GM19099 (cell line): ENCODE data around the gene FIP1L1.

ENCODE experiments used
- POLR2A ChIP-seq: IDR thresholded peaks from 3 replicates; pipeline ENCODE4 v1.6.1; 2011; ENCODE audit warnings: low read depth; ENCODE audit not compliant: insufficient read length; ENCODE audit errors: extremely low read depth

Gene FIP1L1

DNA sequence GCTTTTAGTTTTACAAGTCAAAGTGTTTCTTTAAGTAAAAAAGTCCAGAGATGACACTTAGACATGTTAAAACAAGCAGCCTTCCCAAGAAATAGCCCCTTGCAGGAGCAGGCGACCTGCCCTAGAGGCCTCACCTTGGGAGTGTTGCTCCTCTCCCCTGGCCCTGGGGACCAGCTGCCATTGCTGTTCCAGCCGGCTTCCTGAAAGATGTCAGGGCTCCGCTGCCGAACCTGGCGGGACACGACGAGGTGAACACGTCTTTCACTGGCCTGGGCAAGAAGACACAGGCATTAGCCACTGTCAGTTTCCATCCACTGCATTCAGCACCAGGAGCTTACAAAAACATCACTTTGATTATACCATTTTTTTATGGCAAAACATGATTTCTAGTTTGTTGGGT, 104.1 kb downstream of the FIP1L1 start:
- TF ChIP-seq POLR2A = no peak

DNA sequence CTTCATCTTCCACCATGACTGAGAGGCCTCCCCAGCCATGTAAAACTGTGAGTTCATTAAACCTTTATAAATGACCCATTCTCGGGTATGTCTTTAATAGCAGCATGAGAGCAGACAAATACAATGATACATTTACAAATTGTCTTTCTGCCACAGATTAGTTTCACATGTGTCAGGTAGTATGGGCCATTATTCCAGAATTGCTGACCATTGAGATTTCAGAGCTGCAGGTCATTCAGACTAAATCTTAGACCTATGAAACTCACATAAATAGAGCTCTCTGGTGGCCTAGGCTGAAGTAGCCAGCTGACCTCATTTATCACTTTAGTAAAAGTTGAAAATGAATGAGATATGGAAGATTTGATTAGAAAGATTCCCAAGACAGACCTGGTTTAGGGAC, 105.8 kb downstream of the FIP1L1 start:
- TF ChIP-seq POLR2A = no peak

DNA sequence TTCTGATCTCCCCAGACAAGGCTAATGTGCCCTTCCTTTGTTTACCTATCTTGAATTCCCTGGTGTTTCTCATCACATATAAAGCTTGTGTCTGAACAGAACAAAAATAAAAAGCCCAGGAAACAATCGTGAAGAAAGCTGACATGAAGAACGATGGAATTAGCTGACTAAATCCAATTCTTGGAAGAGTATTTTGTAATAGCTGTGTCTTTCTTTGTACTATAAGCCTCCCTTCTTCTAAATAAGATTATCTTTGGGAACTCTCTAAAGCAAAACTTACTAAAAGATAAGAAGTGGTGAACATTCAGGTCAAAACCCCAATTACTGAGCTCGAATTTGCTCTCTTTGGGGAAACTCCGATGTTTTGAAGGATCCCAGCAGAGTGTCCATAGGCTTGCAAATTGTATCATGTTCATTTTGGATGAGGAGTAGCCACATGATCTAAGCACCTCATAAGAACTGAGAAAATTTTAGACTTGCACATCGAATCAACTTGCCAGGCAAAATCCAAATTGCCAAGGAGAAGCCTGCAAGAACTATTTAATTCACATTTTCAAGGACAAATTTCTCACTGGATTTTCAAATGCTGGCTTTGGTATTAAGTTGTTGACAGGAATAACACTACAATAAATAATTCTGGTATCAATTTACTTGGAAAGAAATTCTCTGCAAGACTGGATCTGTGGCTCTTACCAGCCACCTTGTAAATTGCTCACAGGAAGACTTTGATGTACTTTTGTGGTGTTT, 107.6 kb downstream of the FIP1L1 start:
- TF ChIP-seq POLR2A = no peak

DNA sequence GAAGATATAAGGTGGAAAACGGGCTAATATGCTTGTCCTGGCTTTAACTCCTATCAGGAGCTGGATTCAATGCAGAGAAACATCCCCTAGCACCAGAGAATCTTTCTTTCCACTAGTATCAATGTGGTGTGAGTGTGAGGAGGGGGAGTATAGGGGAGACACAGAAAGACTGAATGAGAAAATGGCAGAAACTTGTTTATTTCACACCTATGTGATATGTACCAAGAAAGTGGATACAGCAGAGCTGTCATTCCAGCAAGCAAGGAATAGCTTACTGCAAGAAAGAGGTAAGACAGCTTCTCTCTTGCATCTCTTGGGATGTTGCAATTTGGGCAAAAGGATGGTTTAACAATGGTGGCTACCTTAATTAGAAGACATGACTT, 108.2 kb downstream of the FIP1L1 start:
- TF ChIP-seq POLR2A = no peak

DNA sequence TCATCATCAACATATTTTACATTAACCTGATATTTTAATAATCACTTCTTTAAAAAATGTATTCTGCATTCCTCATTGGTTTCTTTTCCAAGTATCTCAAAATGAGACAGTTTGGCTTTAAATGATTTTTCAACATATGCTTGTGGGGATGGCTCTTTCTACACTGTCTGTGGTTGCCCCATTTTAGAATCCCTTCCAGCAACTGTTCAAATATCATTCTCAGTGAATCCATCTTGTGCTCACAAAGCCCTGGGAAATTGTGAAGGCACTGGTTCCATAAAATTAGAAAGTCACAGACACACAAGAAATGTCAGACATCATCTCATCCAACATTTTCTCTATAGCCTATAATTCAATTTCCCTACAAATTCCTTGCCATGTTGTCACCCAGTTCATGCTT, 110.3 kb downstream of the FIP1L1 start:
- TF ChIP-seq POLR2A = no peak

DNA sequence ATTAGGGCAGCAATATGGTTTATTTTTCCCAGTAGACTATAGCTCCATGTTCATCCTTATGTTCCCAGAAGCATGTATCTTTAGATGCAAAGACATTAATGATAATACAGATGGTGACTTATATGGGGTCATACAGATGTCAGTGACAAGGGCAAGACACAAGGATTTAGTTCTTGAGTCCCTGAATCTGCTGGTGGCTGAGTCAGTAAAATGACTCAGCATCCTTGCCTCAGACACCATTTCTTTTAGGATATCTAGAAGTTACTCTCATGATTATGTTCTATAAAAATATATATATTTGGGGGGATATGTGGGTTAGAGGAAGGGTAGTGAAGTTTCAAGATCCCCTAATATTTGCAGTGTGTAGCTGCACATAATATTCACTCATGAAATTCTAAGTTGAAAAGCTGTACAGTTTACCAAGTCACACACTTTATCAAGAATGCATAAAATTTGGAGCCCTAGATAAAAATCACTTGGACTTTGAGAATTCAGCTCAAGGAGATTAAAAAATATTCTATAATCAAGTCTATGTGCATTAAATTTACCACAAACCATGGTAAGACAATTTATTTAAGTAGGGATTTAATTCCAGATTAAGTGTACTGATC, 111.9 kb downstream of the FIP1L1 start:
- no peak for TF ChIP-seq POLR2A

DNA sequence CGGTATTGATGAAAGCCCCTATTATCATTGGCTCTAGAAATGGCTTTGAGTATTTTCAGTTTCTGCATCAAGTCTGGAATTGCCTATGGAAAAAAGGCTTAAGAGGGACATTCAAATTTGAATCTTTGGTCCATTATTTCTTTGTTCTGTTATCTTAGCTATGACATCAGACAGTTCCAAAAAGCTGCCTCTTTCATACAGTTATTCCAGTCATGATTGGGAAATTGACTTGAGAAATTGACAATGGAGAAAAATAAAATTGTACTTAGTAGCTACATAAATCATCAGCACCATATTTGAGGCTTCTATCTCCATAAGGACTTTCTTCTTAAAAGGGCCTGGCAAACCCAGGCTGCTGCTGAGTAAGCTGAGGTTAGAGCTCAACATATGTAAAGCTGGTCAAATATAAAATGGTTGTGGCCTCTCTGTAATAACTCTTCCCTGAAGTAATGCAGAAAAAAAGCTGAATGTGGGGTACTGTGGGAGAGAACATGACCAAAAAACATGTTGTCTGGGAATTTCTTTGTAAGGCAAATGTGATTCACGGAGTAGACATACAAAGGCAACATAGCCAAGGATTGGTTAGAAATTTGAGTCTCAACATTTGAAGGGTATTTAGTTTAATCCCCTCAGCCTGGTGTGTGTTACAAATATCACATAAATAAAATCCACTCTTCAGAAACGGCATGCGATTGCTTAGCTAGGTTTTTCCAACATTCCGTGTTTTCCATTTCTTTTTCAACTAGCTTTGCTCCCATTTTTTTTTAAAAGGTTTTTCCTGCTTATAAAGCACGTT, 112.9 kb downstream of the FIP1L1 start:
- no peak for TF ChIP-seq POLR2A

DNA sequence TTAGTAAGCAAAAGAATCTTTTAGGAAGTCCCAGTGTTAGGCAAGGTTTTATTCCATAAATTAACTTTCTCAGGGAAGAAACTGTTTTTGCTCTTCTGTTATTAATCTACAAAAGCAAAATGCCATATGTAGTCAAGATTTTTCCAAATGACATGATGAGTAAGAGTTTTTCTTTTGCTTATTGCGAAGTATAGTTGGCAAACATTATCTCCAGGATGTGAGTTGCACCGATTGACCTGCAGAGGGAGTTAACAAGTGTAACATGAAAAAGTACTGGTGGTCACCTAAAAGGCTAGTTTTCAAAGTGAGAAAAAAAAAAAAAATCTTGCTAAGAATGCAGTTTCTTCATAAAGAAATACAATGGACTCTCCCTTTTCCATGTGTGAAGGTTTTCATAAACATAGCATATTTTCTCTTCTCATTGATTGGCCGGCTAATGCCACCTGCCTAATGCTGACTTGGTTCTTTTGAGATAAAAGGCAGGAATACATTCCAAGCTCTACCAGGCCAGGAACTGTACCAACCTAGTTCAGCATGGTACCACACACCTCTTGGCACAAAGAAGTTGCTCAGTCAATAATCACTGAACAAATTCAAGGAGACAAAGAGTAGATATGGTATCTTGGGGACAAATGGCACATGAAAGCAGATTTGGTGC, 113.7 kb downstream of the FIP1L1 start:
- TF ChIP-seq POLR2A = no peak

DNA sequence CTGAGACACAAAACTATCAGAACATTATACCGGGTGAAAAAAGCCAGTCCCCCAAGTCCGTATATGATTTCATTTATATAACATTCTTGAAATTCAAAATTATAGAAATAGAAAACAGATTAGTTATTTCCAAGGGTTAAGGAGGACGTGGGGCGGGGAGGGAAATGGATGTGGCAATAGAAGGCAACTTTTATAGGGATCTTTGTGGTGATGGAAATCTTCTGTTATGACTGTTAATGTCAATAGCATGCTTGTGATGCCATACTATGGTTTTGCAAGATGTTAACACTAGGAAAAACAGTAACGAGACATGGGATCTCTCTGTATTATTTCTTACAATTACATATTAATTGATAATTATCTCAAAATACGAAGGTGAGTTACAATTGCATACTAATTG, 117.4 kb downstream of the FIP1L1 start:
- TF ChIP-seq POLR2A = no peak

DNA sequence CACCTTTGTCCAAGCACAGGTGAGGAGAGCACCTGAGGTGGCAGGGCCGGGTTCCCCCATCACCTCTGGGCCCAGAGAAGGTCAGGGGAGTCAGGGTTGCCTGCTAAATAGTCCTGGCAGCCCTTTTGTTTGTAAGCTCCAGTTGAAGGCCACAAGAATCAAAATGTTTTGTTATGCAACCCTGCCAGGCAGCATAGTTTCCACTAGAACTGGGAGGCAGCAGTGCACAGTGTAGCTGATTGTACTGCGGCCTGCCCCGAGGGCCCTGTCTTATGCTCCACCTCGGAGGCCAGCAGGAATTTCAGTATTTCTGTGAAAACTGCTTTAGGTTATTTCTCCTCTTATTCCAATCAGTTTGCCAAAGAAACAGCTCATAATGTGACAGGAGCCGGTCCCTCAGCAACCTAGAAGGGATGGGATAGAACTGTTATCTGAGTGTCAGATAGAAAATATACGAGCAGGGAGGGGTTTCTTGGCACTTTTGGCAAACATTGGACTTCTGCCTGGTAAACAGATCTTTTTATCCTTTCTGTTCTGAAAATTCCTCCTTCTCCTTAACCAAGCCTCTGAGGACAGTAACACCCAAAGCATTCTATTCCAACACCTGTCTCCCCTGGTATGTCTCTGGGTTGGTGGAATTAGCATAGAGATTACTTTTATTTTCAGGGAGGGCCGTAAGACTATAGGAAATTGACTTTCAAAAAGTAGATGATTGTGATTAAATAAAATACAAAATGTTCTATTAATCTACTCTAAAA, 120.2 kb downstream of the FIP1L1 start:
- TF ChIP-seq POLR2A = no peak

DNA sequence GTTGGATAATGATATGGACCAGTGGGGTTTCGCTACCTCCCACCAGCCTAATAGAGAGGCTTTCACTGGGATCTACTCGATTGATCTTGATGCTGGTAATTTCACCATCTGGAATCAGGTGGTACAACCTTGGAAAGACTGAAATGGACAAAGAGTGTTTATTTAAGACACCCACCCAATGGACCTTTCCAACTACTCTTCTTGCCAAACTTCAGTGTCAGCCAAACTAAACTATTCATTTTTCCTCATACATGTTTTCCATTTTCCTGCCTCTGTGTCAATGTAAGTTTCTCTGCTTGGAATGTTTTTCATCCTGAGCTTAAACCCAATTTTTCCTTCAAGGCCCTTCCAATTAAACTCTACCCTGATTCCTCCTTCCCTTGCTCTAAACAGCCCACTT, 121.3 kb downstream of the FIP1L1 start:
- TF ChIP-seq POLR2A = no peak

DNA sequence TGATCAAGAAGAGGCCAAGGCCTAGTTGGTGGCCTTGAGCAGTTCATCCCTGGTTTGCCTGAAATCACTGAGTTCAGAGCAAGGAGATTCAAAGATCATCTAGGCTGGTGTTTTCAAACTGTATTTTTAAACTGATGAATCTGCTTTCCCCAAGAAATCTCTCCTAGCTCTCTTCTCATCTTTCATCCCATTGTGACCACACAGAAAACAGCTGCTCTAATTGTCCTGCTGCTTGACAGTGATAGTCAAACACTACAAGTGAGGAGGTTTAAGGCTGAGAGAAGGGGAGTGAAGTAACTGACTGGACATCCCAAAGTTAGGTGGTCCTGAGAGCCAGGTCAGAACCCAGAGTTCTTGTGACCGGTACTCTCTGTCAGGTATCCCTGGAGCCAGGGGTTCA, 122.3 kb downstream of the FIP1L1 start:
- no peak for TF ChIP-seq POLR2A

DNA sequence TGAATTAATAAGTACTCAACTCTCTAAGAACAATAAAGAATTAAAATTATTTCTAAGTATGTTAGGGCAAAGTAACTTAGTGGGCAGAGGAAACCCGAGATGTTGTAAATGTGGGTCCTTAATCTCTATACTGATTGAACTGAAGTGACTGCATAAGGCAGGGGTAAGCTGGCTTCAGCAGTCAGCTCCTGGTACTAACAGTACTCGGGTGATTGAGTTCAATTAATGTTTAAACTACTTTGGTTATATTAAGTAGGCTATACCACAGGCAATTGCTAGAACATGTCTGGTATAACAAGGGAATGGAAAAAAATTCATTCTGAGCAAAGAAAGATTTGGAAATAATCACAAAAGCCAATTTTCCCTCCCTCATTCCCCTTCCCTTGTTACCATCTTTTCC, 123.1 kb downstream of the FIP1L1 start:
- no peak for TF ChIP-seq POLR2A

DNA sequence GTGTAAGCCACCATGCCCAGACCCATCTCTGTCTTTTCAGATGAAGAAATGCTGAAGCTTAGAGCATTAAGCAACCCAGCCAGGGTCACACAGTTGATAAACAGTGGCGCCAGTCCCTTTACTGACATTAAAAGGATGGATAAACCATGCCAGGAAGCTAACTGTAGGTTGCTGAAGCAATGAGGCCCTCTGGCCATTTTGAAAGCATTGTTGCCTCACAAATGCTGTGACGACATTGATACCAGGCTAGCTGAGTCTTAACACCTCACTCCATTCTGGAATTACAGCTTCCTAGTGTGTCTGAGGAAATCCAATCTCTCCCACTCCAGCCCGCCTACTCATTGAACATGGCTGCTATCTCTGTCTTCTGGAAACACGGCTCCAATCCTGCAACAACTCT, 124.1 kb downstream of the FIP1L1 start:
- TF ChIP-seq POLR2A = no peak

DNA sequence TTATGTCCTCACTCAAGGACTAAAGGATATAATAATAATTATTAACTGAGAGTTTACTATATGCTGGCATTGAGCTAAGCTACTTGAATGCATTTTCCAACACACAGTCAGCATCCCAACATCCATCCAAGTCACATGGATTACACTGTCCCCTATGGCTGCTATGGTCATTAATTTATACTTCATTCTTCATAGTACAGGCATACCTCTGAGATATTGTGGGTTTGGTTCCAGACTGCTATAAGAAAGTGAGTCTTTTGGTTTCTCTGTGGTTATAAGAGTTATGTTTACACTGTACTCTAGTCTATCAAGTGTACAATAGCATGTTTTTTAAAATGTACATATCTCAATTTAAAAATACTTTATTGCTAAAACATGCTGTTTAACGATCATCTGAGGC, 124.7 kb downstream of the FIP1L1 start:
- TF ChIP-seq POLR2A = no peak
